HEK293T (cell line): ENCODE data around the gene SDHC.

ENCODE experiments used
- ARNT ChIP-seq: fragments of 450-650 bp; IDR thresholded peaks from 2 replicates; pipeline ENCODE4 v1.6.1; 2017; ENCODE audit warnings: mild to moderate bottlenecking
- BHLHE40 ChIP-seq: fragments of 450-650 bp; IDR thresholded peaks from 2 replicates; pipeline ENCODE4 v1.6.1; 2016; ENCODE audit warnings: mild to moderate bottlenecking, moderate library complexity, borderline replicate concordance
- ELF4 ChIP-seq: fragments of 450-650 bp; IDR thresholded peaks from 2 replicates; pipeline ENCODE4 v1.6.1; 2017; ENCODE audit warnings: antibody characterized with exemption
- FOXK2 ChIP-seq: fragments of 450-650 bp; IDR thresholded peaks from 2 replicates; pipeline ENCODE4 v1.6.1; 2016; ENCODE audit warnings: mild to moderate bottlenecking
- FOXM1 ChIP-seq: fragments of 450-650 bp; IDR thresholded peaks from 2 replicates; pipeline ENCODE4 v1.6.1; 2017; ENCODE audit warnings: mild to moderate bottlenecking, borderline replicate concordance
- HDGF ChIP-seq: fragments of 450-650 bp; IDR thresholded peaks from 2 replicates; pipeline ENCODE4 v1.6.1; 2017; ENCODE audit warnings: antibody characterized with exemption, borderline replicate concordance
- L3MBTL2 ChIP-seq: fragments of 450-650 bp; conservative IDR thresholded peaks from 2 replicates; pipeline ENCODE4 v1.6.1; 2016; ENCODE audit warnings: mild to moderate bottlenecking
- NFRKB ChIP-seq: fragments of 450-650 bp; IDR thresholded peaks from 2 replicates; pipeline ENCODE4 v1.6.1; 2016; ENCODE audit warnings: mild to moderate bottlenecking, moderate library complexity
- SP1 ChIP-seq: fragments of 450-650 bp; IDR thresholded peaks from 2 replicates; pipeline ENCODE4 v1.6.1; 2017
- SUZ12 ChIP-seq: fragments of 450-650 bp; IDR thresholded peaks from 2 replicates; pipeline ENCODE4 v1.6.1; 2016; ENCODE audit warnings: mild to moderate bottlenecking
- TARDBP ChIP-seq: fragments of 450-650 bp; IDR thresholded peaks from 2 replicates; pipeline ENCODE4 v1.6.1; 2016
- TF ChIP-seq, protein P1 (sequence below): fragments of 450-650 bp; IDR thresholded peaks from 2 replicates; pipeline ENCODE4 v1.6.1; 2016

GRCh38 chr1:161407451-161407985, 93.3 kb downstream of the SDHC start:
- no peak for TF ChIP-seq ARNT
- TF ChIP-seq ELF4: no peak
- no peak for TF ChIP-seq SP1
- TF ChIP-seq TARDBP: no peak
- TF ChIP-seq L3MBTL2: no peak
- no peak for TF ChIP-seq SUZ12
- TF ChIP-seq, protein P1, sequence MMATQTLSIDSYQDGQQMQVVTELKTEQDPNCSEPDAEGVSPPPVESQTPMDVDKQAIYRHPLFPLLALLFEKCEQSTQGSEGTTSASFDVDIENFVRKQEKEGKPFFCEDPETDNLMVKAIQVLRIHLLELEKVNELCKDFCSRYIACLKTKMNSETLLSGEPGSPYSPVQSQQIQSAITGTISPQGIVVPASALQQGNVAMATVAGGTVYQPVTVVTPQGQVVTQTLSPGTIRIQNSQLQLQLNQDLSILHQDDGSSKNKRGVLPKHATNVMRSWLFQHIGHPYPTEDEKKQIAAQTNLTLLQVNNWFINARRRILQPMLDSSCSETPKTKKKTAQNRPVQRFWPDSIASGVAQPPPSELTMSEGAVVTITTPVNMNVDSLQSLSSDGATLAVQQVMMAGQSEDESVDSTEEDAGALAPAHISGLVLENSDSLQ: no peak
- TF ChIP-seq BHLHE40: no peak
- TF ChIP-seq NFRKB: no peak
- TF ChIP-seq FOXM1: no peak
- TF ChIP-seq FOXK2: no peak
- no peak for TF ChIP-seq HDGF
